Kidney (tissue), 14 donors: ENCODE measurements around the gene PIGQ. TPM values are rescaled to one million over a fixed set of nuclear protein-coding genes. Genes with fewer than 3 reads are reported as not detected.
A peak's percentile ranks its signal among the peaks of the same experiment; 100 is the strongest.

Source experiments
- DNase-seq, 5 donors: peaks; one replicate each; pipeline ENCODE4 v3.0.0-alpha.2; 2013 to 2020
- FAIRE-seq: peaks from 2 replicates; lab custom pipeline; 2012; peaks lifted over from hg19 to GRCh38; lab: Jason Lieb, UNC
- H3K27ac ChIP-seq, 2 donors: one replicate each; pipeline ENCODE4 v1.7.0; 2013; ENCODE audit warnings: low read depth in 2 of 2, low read length in 2 of 2, inconsistent platforms in 1 of 2
- H3K27me3 ChIP-seq: one replicate; pipeline ENCODE4 v1.7.1; 2013; ENCODE audit warnings: low read length, inconsistent platforms; ENCODE audit not compliant: control insufficient read depth, insufficient read depth
- H3K36me3 ChIP-seq, 3 donors: one replicate each; pipeline versions ENCODE4 v1.7.0 to v1.7.1; 2013; ENCODE audit warnings: low read length in 3 of 3, control low read depth in 1 of 3, inconsistent platforms in 1 of 3; ENCODE audit not compliant: insufficient read depth in 3 of 3, control insufficient read depth in 2 of 3
- H3K4me1 ChIP-seq, 3 donors: one replicate each; pipeline versions ENCODE4 v1.7.0 to v1.7.1; 2013; ENCODE audit warnings: low read length in 3 of 3, inconsistent platforms in 1 of 3, low read depth in 1 of 3; ENCODE audit not compliant: control insufficient read depth in 2 of 3, insufficient read depth in 2 of 3
- H3K4me3 ChIP-seq, 3 donors: one replicate each; pipeline versions ENCODE4 v1.7.0 to v1.8.1; 2013; ENCODE audit warnings: low read length in 3 of 3, control low read depth in 1 of 3, inconsistent platforms in 1 of 3
- H3K9ac ChIP-seq, 3 donors: one replicate each; pipeline versions ENCODE4 v1.7.0 to v1.7.1; 2013; ENCODE audit warnings: low read length in 3 of 3, control low read depth in 1 of 3, inconsistent platforms in 1 of 3
- H3K9me3 ChIP-seq, 3 donors: one replicate each; pipeline versions ENCODE4 v1.7.0 to v1.7.1; 2013; ENCODE audit warnings: low read length in 3 of 3, control low read depth in 1 of 3, inconsistent platforms in 1 of 3; ENCODE audit not compliant: control insufficient read depth in 2 of 3, insufficient read depth in 1 of 3
- CTCF ChIP-seq: IDR thresholded peaks from 3 replicates; pipeline ENCODE4 v1.5.1; 2012; ENCODE audit warnings: mild to moderate bottlenecking, moderate library complexity, borderline replicate concordance; ENCODE audit not compliant: insufficient read depth; ENCODE audit errors: extremely low read depth
- intact Hi-C: fragments of 100-400 bp; cut with DNase I; formaldehyde crosslinking; loops from one replicate; pipeline ENCODE4 v1.11.1; 2022
- polyA plus RNA-seq: library from polyadenylated mRNA; stranded (reverse); fragments of 350-450 nt; fragmentation: Illumina TruSeq; extraction: RNeasy Lipid Tissue Mini Kit (QIAGEN cat#74804); gene quantifications from one replicate; pipeline ENCODE4 v1.2.3, GENCODE V29; 2014; ENCODE audit warnings: low read depth, low replicate concordance; ENCODE audit not compliant: insufficient read depth
- total RNA-seq: library from RNA; stranded (reverse); fragmentation: NEBNext Ultra II Directional; extraction: Animal tissue kit (Norgen Biotek cat#: 25700); gene quantifications from one replicate; pipeline ENCODE4 v1.2.1, GENCODE V29; 2021
- donor health status: control.
- donor health status: control.
- donor health status: control.
- donor health status: control.
- donor health status: control.
- donor health status: DM: yes; HTN: yes; CAD: no.
- donor health status: Normal renal cell carcinoma (clear cell type).

PIGQ gene
- total and polyA plus RNA-seq, 2 donors from 2014 or later, result 92.9 to 118 TPM

GRCh38 chr16:533391-534123 is 36.2 kb upstream of the PIGQ start:
- no peak for TF ChIP-seq CTCF
- H3K9me3 ChIP-seq, result no peaks in the 10 kb centered on the region
- no peak overlapping the region for H3K9ac ChIP-seq
- intact Hi-C loops, result no loop called here
- H3K36me3 ChIP-seq, result no peaks in the 10 kb centered on the region
- peaks cover 0 to 22% (median 8%) of the 10 kb centered on the region in 3 donors for H3K4me1 ChIP-seq
- H3K4me3 ChIP-seq, result peak overlapping the region in 1 of 3 donors; percentile 25
- H3K27me3 ChIP-seq, result no peaks in the 10 kb centered on the region
- H3K27ac ChIP-seq, result peak overlapping the region; percentile 20 to 71
- DNase-seq, result peak in 4 of 5 donors; percentile 47 to 70 (median 50)
- FAIRE-seq, result no peak

GRCh38 chr16:534135-534534 is 35.6 kb upstream of the PIGQ start:
- H3K27ac ChIP-seq, result no peak overlapping the region
- H3K4me1 ChIP-seq, result peaks cover 0 to 17% (median 3%) of the 10 kb centered on the region in 3 donors
- intact Hi-C loops, result no loop called here
- H3K9me3 ChIP-seq, result no peaks in the 10 kb centered on the region
- peak in 1 of 5 donors; percentile 58 for DNase-seq
- no peaks in the 10 kb centered on the region for H3K36me3 ChIP-seq
- TF ChIP-seq CTCF, result no peak
- H3K27me3 ChIP-seq, result no peaks in the 10 kb centered on the region
- FAIRE-seq, result no peak
- H3K9ac ChIP-seq, result peak overlapping the region in 1 of 3 donors; percentile 19
- peak overlapping the region in 1 of 3 donors; percentile 43 for H3K4me3 ChIP-seq

GRCh38 chr16:534856-535445 is 34.8 kb upstream of the PIGQ start:
- Histone ChIP-seq H3K9ac (no peak overlapping the region), H3K27me3 (no peaks in the 10 kb centered on the region), H3K36me3 (no peaks in the 10 kb centered on the region), H3K27ac (no peak overlapping the region), H3K9me3 (no peaks in the 10 kb centered on the region), H3K4me1 (peaks cover 0 to 9% (median 0%) of the 10 kb centered on the region in 3 donors), H3K4me3 (peak overlapping the region in 1 of 3 donors; percentile 43)
- intact Hi-C loops, result no loop called here
- FAIRE-seq (no peak), DNase-seq (no peak)
- TF ChIP-seq CTCF, result no peak
